Measurements from ENCODE around the gene ZSWIM9.

The ZSWIM9 gene

GRCh38 chr19:48152551-48152950, 17.9 kb upstream of the ZSWIM9 start:
- ATAC-seq (ENCODE audit: insufficient read depth, low read depth): peak; percentile 70; the same call in 2 of the 3 replicates
- H3K4me1 ChIP-seq (ENCODE audit: insufficient read depth, low read length): no peaks in the 10 kb centered on the region
- no peaks in the 10 kb centered on the region for H3K9me3 ChIP-seq (ENCODE audit: insufficient read depth, low read length, severe bottlenecking)
- H3K36me3 ChIP-seq (ENCODE audit: insufficient read depth, low read length): peaks cover 93% of the 10 kb centered on the region
- H3K27me3 ChIP-seq (ENCODE audit: insufficient read depth, low read length, poor library complexity): no peaks in the 10 kb centered on the region
- no peak overlapping the region for H3K4me2 ChIP-seq (ENCODE audit: insufficient read depth, low read length)
- DNase-seq: peak; percentile 64
- no peak overlapping the region for H3K4me3 ChIP-seq (ENCODE audit: low read depth in 1 of 2, low read length in 2 of 2)
- H4K20me1 ChIP-seq (ENCODE audit: insufficient read depth, low read length): peaks cover 18% of the 10 kb centered on the region
- H2AFZ ChIP-seq (ENCODE audit: low read depth, low read length): no peak overlapping the region
- H3K9ac ChIP-seq (ENCODE audit: low read depth, low read length): no peak overlapping the region
- no peak overlapping the region for H3K27ac ChIP-seq (ENCODE audit: low read length)
- H3K79me2 ChIP-seq (ENCODE audit: insufficient read depth, low read length): peaks cover 5% of the 10 kb centered on the region; the same call in 1 of the 2 replicates
- no peak for TF ChIP-seq EZH2 (IDR thresholded peaks at IDR 0.05; ENCODE audit: borderline replicate concordance, low read depth, low read length, severe bottlenecking)
- TF ChIP-seq, protein P1, sequence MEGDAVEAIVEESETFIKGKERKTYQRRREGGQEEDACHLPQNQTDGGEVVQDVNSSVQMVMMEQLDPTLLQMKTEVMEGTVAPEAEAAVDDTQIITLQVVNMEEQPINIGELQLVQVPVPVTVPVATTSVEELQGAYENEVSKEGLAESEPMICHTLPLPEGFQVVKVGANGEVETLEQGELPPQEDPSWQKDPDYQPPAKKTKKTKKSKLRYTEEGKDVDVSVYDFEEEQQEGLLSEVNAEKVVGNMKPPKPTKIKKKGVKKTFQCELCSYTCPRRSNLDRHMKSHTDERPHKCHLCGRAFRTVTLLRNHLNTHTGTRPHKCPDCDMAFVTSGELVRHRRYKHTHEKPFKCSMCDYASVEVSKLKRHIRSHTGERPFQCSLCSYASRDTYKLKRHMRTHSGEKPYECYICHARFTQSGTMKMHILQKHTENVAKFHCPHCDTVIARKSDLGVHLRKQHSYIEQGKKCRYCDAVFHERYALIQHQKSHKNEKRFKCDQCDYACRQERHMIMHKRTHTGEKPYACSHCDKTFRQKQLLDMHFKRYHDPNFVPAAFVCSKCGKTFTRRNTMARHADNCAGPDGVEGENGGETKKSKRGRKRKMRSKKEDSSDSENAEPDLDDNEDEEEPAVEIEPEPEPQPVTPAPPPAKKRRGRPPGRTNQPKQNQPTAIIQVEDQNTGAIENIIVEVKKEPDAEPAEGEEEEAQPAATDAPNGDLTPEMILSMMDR (IDR thresholded peaks at IDR 0.05; ENCODE audit: borderline replicate concordance, extremely low read depth, low read length, poor library complexity, severe bottlenecking): peak; percentile 82

GRCh38 chr19:48154003-48154402, 16.5 kb upstream of the ZSWIM9 start:
- Histone ChIP-seq H3K9ac (ENCODE audit: low read depth, low read length) (no peak overlapping the region), H4K20me1 (ENCODE audit: insufficient read depth, low read length) (peaks cover 23% of the 10 kb centered on the region), H3K4me1 (ENCODE audit: insufficient read depth, low read length) (no peaks in the 10 kb centered on the region), H3K36me3 (ENCODE audit: insufficient read depth, low read length) (peaks cover 93% of the 10 kb centered on the region), H2AFZ (ENCODE audit: low read depth, low read length) (no peak overlapping the region), H3K27me3 (ENCODE audit: insufficient read depth, low read length, poor library complexity) (no peaks in the 10 kb centered on the region), H3K9me3 (ENCODE audit: insufficient read depth, low read length, severe bottlenecking) (no peaks in the 10 kb centered on the region), H3K79me2 (ENCODE audit: insufficient read depth, low read length) (peaks cover 5% of the 10 kb centered on the region; the same call in 1 of the 2 replicates), H3K27ac (ENCODE audit: low read length) (no peak overlapping the region), H3K4me3 (ENCODE audit: low read depth in 1 of 2, low read length in 2 of 2) (no peak overlapping the region), H3K4me2 (ENCODE audit: insufficient read depth, low read length) (no peak overlapping the region)
- DNase-seq (no peak), ATAC-seq (ENCODE audit: insufficient read depth, low read depth) (no peak; the same call in 2 of the 3 replicates)
- no peak for TF ChIP-seq EZH2 (IDR thresholded peaks at IDR 0.05; ENCODE audit: borderline replicate concordance, low read depth, low read length, severe bottlenecking)
- TF ChIP-seq, protein P1 (IDR thresholded peaks at IDR 0.05; ENCODE audit: borderline replicate concordance, extremely low read depth, low read length, poor library complexity, severe bottlenecking): no peak

GRCh38 chr19:48158210-48158790, 12.2 kb upstream of the ZSWIM9 start:
- no peak for TF ChIP-seq EZH2 (IDR thresholded peaks at IDR 0.05; ENCODE audit: borderline replicate concordance, low read depth, low read length, severe bottlenecking)
- TF ChIP-seq, protein P1 (IDR thresholded peaks at IDR 0.05; ENCODE audit: borderline replicate concordance, extremely low read depth, low read length, poor library complexity, severe bottlenecking): no peak
- Histone ChIP-seq H3K4me3 (ENCODE audit: low read depth in 1 of 2, low read length in 2 of 2) (no peak overlapping the region), H3K27ac (ENCODE audit: low read length) (no peak overlapping the region), H3K27me3 (ENCODE audit: insufficient read depth, low read length, poor library complexity) (no peaks in the 10 kb centered on the region), H3K4me1 (ENCODE audit: insufficient read depth, low read length) (no peaks in the 10 kb centered on the region), H3K79me2 (ENCODE audit: insufficient read depth, low read length) (peaks cover 12% of the 10 kb centered on the region), H4K20me1 (ENCODE audit: insufficient read depth, low read length) (peaks cover 42% of the 10 kb centered on the region), H2AFZ (ENCODE audit: low read depth, low read length) (no peak overlapping the region), H3K4me2 (ENCODE audit: insufficient read depth, low read length) (no peak overlapping the region), H3K9ac (ENCODE audit: low read depth, low read length) (no peak overlapping the region), H3K9me3 (ENCODE audit: insufficient read depth, low read length, severe bottlenecking) (no peaks in the 10 kb centered on the region), H3K36me3 (ENCODE audit: insufficient read depth, low read length) (peaks cover 91% of the 10 kb centered on the region)
- DNase-seq (no peak), ATAC-seq (ENCODE audit: insufficient read depth, low read depth) (no peak)
